SU-DHL-6 (cell line): ENCODE results near the gene PHF20.

Source experiments
- H2AFZ ChIP-seq: fragments of 200-600 bp; sonication (generic); 2 replicates; pipeline ENCODE4 v1.6.1; 2014; ENCODE audit warnings: low read depth, mild to moderate bottlenecking, moderate library complexity, mixed read lengths, antibody characterized with exemption, low read length; ENCODE audit not compliant: severe bottlenecking
- H3F3A ChIP-seq: fragments of 200-600 bp; shearing (Covaris generic); 2 replicates; pipeline ENCODE4 v1.6.0; 2016; ENCODE audit warnings: antibody characterized with exemption, mild to moderate bottlenecking; ENCODE audit not compliant: insufficient read depth
- H3K27ac ChIP-seq: fragments of 200-600 bp; sonication (generic); 2 replicates; pipeline ENCODE4 v1.5.1; 2016; ENCODE audit warnings: low read depth, mild to moderate bottlenecking, low read length, moderate library complexity, mixed read lengths
- H3K27me3 ChIP-seq: fragments of 200-600 bp; sonication (generic), shearing (Covaris generic); 2 replicates; pipeline ENCODE4 v1.6.0; 2014; ENCODE audit warnings: mild to moderate bottlenecking, low read length
- H3K36me3 ChIP-seq: fragments of 200-600 bp; sonication (generic); 2 replicates; pipeline ENCODE4 v1.6.1; 2014; ENCODE audit warnings: mild to moderate bottlenecking, low read length, mixed read lengths
- H3K4me2 ChIP-seq: fragments of 300-600, 200-600 bp; shearing (Covaris generic), sonication (generic); 2 replicates; pipeline ENCODE4 v1.6.0; 2014; ENCODE audit warnings: low read length, low read depth, mild to moderate bottlenecking; ENCODE audit not compliant: poor library complexity, severe bottlenecking
- H3K4me3 ChIP-seq: fragments of 200-600 bp; sonication (generic); 2 replicates; pipeline ENCODE4 v1.5.1; 2014; ENCODE audit warnings: antibody characterized with exemption, low read length, mild to moderate bottlenecking, mixed read lengths; ENCODE audit not compliant: insufficient read depth, poor library complexity, severe bottlenecking
- H3K79me2 ChIP-seq: fragments of 200-600 bp; sonication (generic); 2 replicates; pipeline ENCODE4 v1.6.1; 2014; ENCODE audit warnings: mild to moderate bottlenecking, low read length, moderate library complexity; ENCODE audit not compliant: insufficient read depth
- H3K9ac ChIP-seq: fragments of 200-600 bp; sonication (generic); 2 replicates; pipeline ENCODE4 v1.7.0; 2014; ENCODE audit warnings: mild to moderate bottlenecking, low read length
- H3K9me2 ChIP-seq: fragments of 200-600 bp; sonication (generic); replicated peaks from 2 replicates; pipeline ENCODE4 v1.6.1; 2014; ENCODE audit warnings: low read length; ENCODE audit not compliant: insufficient read depth
- H3K9me3 ChIP-seq: fragments of 200-600 bp; sonication (generic); 2 replicates; pipeline ENCODE4 v1.6.1; 2014; ENCODE audit warnings: low read length, mixed read lengths; ENCODE audit not compliant: insufficient read depth
- H4K20me1 ChIP-seq: fragments of 200-600 bp; sonication (generic); 2 replicates; pipeline ENCODE4 v1.6.1; 2014; ENCODE audit warnings: low read depth, mild to moderate bottlenecking, antibody characterized with exemption, low read length, moderate library complexity, mixed read lengths
- CTCF ChIP-seq: fragments of 200-600 bp; sonication (generic); IDR thresholded peaks from one replicate; pipeline ENCODE4 v1.5.1; 2017; ENCODE audit warnings: antibody characterized with exemption, mild to moderate bottlenecking, low read length, moderate library complexity; ENCODE audit not compliant: insufficient read depth, poor library complexity, severe bottlenecking
- EZH2phosphoT487 ChIP-seq: fragments of 200-600 bp; sonication (generic), shearing (Covaris generic); conservative IDR thresholded peaks from 2 replicates; pipeline ENCODE4 v1.6.1; 2018; ENCODE audit warnings: mild to moderate bottlenecking, antibody characterized with exemption, low read length, moderate library complexity, mixed read lengths

The PHF20 gene

GRCh38 chr20:35735826-35736470 is 35.9 kb upstream of the PHF20 start:
- TF ChIP-seq CTCF (no peak), EZH2phosphoT487 (no peak)
- H3K79me2 ChIP-seq: peaks cover 100% of the 10 kb centered on the region
- H2AFZ ChIP-seq: no peak overlapping the region
- H3K27ac ChIP-seq: no peak overlapping the region
- H3K9ac ChIP-seq: no peak overlapping the region
- H3F3A ChIP-seq: peaks cover 58% of the 10 kb centered on the region
- H4K20me1 ChIP-seq: peaks cover 83% of the 10 kb centered on the region
- no peak overlapping the region for H3K4me3 ChIP-seq
- H3K27me3 ChIP-seq: no peaks in the 10 kb centered on the region
- H3K36me3 ChIP-seq: peaks cover 81% of the 10 kb centered on the region
- no peaks in the 10 kb centered on the region for H3K9me3 ChIP-seq
- H3K9me2 ChIP-seq: no peaks in the 10 kb centered on the region
- no peak overlapping the region for H3K4me2 ChIP-seq

GRCh38 chr20:35737865-35738333 is 33.9 kb upstream of the PHF20 start:
- Histone ChIP-seq H3K36me3 (peaks cover 65% of the 10 kb centered on the region), H3K9ac (no peak overlapping the region), H3F3A (peaks cover 42% of the 10 kb centered on the region), H3K79me2 (peaks cover 95% of the 10 kb centered on the region), H3K9me2 (no peaks in the 10 kb centered on the region), H3K9me3 (no peaks in the 10 kb centered on the region), H3K27ac (no peak overlapping the region), H3K4me3 (no peak overlapping the region), H4K20me1 (peaks cover 63% of the 10 kb centered on the region), H3K4me2 (no peak overlapping the region), H3K27me3 (no peaks in the 10 kb centered on the region), H2AFZ (no peak overlapping the region)
- TF ChIP-seq EZH2phosphoT487 (no peak), CTCF (no peak)

GRCh38 chr20:35738410-35739179 is 33.2 kb upstream of the PHF20 start:
- Histone ChIP-seq H3K27me3 (no peaks in the 10 kb centered on the region), H3K9me3 (no peaks in the 10 kb centered on the region), H3K4me3 (no peak overlapping the region), H4K20me1 (peaks cover 58% of the 10 kb centered on the region), H3K4me2 (peak overlapping the region; percentile 64), H3K79me2 (peaks cover 89% of the 10 kb centered on the region), H2AFZ (no peak overlapping the region), H3K27ac (no peak overlapping the region), H3F3A (peaks cover 48% of the 10 kb centered on the region), H3K9ac (no peak overlapping the region), H3K9me2 (no peaks in the 10 kb centered on the region), H3K36me3 (peaks cover 62% of the 10 kb centered on the region)
- TF ChIP-seq CTCF: no peak
- TF ChIP-seq EZH2phosphoT487: no peak
